CD8-positive, alpha-beta memory T cell (primary cell): ENCODE measurements around the gene RASGRF1. TPM values are rescaled to one million over a fixed set of nuclear protein-coding genes. Genes with fewer than 3 reads are reported as not detected.

Source experiments
- CTCF ChIA-PET: fragments of 350-600 bp; sonication (Branson Sonifier 250); formaldehyde crosslinking; loops from one replicate; lab custom pipeline; 2021; ENCODE audit warnings: antibody characterized with exemption; lab: Charles Lee
- POLR2A ChIA-PET: fragments of 350-600 bp; sonication (Branson Sonifier 250); formaldehyde crosslinking; loops from one replicate; lab custom pipeline; 2021; ENCODE audit warnings: antibody characterized with exemption; lab: Charles Lee
- DNase-seq, 5 donors: peaks; one replicate each; pipeline versions ENCODE4 v3.0.0 to v3.0.0-alpha.2; 2020 to 2022; ENCODE audit warnings: mixed read lengths in 1 of 5
- H3K27ac ChIP-seq: one replicate; pipeline ENCODE4 v1.7.0; 2013; ENCODE audit warnings: low read depth, mild to moderate bottlenecking, low read length, moderate library complexity
- H3K27me3 ChIP-seq: 2 replicates; pipeline ENCODE4 v1.7.0; 2013; ENCODE audit warnings: low read length, mild to moderate bottlenecking; ENCODE audit not compliant: insufficient read depth, poor library complexity, severe bottlenecking
- H3K36me3 ChIP-seq: 2 replicates; pipeline ENCODE4 v1.7.0; 2013; ENCODE audit warnings: mild to moderate bottlenecking, low read length, moderate library complexity; ENCODE audit not compliant: insufficient read depth
- H3K4me1 ChIP-seq: 2 replicates; pipeline ENCODE4 v1.7.0; 2013; ENCODE audit warnings: mild to moderate bottlenecking, low read length, moderate library complexity; ENCODE audit not compliant: insufficient read depth
- H3K4me3 ChIP-seq: 2 replicates; pipeline ENCODE4 v1.7.0; 2013; ENCODE audit warnings: mild to moderate bottlenecking, low read length
- H3K9me3 ChIP-seq: 2 replicates; pipeline ENCODE4 v1.7.0; 2013; ENCODE audit warnings: mild to moderate bottlenecking, low read length
- H3K27ac Mint-ChIP-seq, 8 donors: one replicate each; pipeline ENCODE4 v1.8.0; 2020 to 2021; ENCODE audit warnings: mixed read lengths in 8 of 8, mild to moderate bottlenecking in 6 of 8, inconsistent platforms in 3 of 8, moderate library complexity in 3 of 8
- H3K27me3 Mint-ChIP-seq, 2 donors: one replicate each; pipeline ENCODE4 v1.8.0; 2020 to 2021; ENCODE audit warnings: mixed read lengths in 2 of 2, mild to moderate bottlenecking in 1 of 2, moderate library complexity in 1 of 2
- H3K36me3 Mint-ChIP-seq, 3 donors: one replicate each; pipeline ENCODE4 v1.8.0; 2020 to 2021; ENCODE audit warnings: mixed read lengths in 3 of 3, inconsistent platforms in 1 of 3, mild to moderate bottlenecking in 1 of 3
- H3K4me1 Mint-ChIP-seq, 3 donors: one replicate each; pipeline ENCODE4 v1.8.0; 2020 to 2021; ENCODE audit warnings: mixed read lengths in 3 of 3, inconsistent platforms in 1 of 3, mild to moderate bottlenecking in 1 of 3
- H3K4me3 Mint-ChIP-seq, 7 donors: one replicate each; pipeline ENCODE4 v1.8.0; 2020 to 2021; ENCODE audit warnings: mixed read lengths in 7 of 7, mild to moderate bottlenecking in 6 of 7, moderate library complexity in 4 of 7, inconsistent platforms in 2 of 7
- H3K9me3 Mint-ChIP-seq, 5 donors: one replicate each; pipeline ENCODE4 v1.8.0; 2020 to 2022; ENCODE audit warnings: mixed read lengths in 5 of 5, mild to moderate bottlenecking in 3 of 5, moderate library complexity in 2 of 5, inconsistent platforms in 1 of 5
- polyA plus RNA-seq: library from polyadenylated mRNA; unstranded; fragments of 300-500 nt; fragmentation: Illumina TruSeq; gene quantifications from one replicate; pipeline ENCODE4 v1.2.3, GENCODE V29; 2021
- total RNA-seq, 2 experiments: library from RNA; stranded (reverse); gene quantifications; one replicate each; pipeline ENCODE4 v1.2.3, GENCODE V29; 2021

The RASGRF1 gene
- total and polyA plus RNA-seq, 3 experiments from 2014 or later: not detected

DNA sequence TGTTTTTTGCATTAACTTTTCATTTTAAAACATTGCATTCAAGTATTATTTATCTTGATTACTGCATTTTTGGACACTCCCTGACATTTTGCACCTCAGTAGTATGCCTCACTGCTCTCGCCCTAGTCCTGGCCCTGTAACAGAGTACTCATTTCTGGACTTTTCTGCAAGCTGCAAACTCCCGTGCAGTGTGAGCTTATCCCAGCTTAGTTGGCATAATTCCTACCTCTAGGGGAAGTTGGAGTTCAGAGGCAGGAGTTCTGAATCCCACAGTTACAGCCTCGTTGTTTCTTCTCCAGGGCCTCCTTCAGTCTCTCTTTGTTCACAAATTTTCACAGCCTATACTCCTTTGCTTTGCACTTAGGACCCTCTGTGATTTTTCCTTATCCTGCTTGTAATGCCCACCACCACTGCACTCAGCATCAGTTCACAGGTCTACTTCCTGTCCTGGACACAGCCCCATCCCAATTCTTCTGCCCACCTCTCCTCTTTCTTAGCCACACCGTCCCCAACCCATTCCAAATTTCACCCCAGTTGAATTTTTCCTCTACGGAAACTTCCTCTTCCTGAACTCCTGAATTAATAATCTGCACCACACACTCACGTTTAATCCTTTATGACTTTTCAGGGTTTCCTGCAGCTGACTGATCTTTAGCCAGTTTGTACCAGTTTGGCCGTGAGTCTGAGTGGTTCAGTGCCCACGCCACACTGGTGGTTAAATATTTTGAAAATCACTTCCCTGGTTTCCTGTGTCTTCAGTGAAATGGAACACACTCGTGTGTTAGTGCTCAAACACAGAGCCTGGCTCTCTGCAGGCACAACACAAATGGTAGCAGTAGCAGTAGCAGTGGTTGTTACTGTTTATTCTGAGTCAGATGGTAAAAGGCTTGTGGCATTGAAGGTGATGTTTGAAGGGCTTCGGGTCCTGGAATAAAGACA is 139.4 kb downstream of the RASGRF1 start:
- Histone ChIP-seq H3K27ac (no peak overlapping the region), H3K27me3 (no peaks in the 10 kb centered on the region), H3K36me3 (no peaks in the 10 kb centered on the region), H3K9me3 (no peaks in the 10 kb centered on the region), H3K4me1 (no peaks in the 10 kb centered on the region), H3K4me3 (no peak overlapping the region)
- Mint-ChIP-seq H3K4me3 (no peak overlapping the region), H3K27me3 (peaks cover 0 to 5% of the 10 kb centered on the region in 2 donors), H3K4me1 (peaks cover 3 to 8% (median 6%) of the 10 kb centered on the region in 3 donors), H3K27ac (peak overlapping the region in 3 of 8 donors; percentile 0 to 25 (median 23)), H3K9me3 (no peaks in the 10 kb centered on the region), H3K36me3 (no peaks in the 10 kb centered on the region)
- ChIA-PET CTCF (no interaction called here), POLR2A (no interaction called here)
- DNase-seq: no peak

DNA sequence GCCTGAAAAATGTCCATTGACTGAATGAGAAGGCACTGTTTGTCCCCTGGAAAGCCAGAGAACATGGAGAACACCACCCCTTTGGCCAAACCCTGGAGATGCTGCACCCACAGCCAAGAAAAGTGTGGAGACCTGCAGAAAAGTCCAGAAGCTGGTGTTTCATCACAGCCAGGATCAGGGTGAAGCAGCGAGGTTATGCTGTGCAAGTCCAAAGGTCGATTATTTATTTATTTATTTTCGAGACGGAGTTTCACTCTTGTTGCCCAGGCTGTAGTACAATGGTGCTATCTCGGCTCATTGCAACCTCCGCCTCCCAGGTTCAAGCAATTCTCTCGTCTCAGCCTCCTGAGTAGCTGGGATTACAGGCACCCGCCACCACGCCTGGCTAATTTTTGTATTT is 140.2 kb downstream of the RASGRF1 start:
- ChIA-PET CTCF (no interaction called here), POLR2A (no interaction called here)
- no peak overlapping the region for H3K27ac Mint-ChIP-seq
- peaks cover 0 to 5% of the 10 kb centered on the region in 2 donors for H3K27me3 Mint-ChIP-seq
- Histone ChIP-seq H3K4me1 (no peaks in the 10 kb centered on the region), H3K27me3 (no peaks in the 10 kb centered on the region), H3K36me3 (no peaks in the 10 kb centered on the region), H3K9me3 (no peaks in the 10 kb centered on the region), H3K4me3 (no peak overlapping the region), H3K27ac (no peak overlapping the region)
- no peaks in the 10 kb centered on the region for H3K36me3 Mint-ChIP-seq
- peaks cover 3 to 8% (median 7%) of the 10 kb centered on the region in 3 donors for H3K4me1 Mint-ChIP-seq
- no peak overlapping the region for H3K4me3 Mint-ChIP-seq
- no peak for DNase-seq
- no peaks in the 10 kb centered on the region for H3K9me3 Mint-ChIP-seq

DNA sequence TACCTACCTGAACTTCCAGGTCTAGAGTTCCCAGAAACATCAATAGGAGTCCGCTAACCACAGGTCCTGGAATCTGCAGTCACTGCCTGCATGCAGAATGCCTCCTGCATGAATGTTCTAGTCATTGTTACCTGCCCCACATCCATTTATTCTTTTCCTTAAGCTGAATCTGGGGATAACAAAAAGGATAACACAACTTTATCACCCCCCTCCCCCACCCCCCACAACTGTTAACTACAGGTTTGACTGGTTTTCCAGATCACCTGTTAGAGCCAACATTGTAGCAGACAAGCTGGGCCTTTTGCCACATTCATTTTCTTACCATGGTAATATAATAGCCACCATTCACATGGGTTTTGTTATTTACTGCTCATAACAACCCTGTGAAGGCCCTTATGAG is 141.1 kb downstream of the RASGRF1 start:
- Mint-ChIP-seq H3K27ac (peak overlapping the region in 1 of 8 donors; percentile 35), H3K27me3 (peaks cover 0 to 5% of the 10 kb centered on the region in 2 donors), H3K4me3 (no peak overlapping the region), H3K36me3 (no peaks in the 10 kb centered on the region), H3K9me3 (no peaks in the 10 kb centered on the region), H3K4me1 (peaks cover 6 to 11% (median 11%) of the 10 kb centered on the region in 3 donors)
- no peaks in the 10 kb centered on the region for H3K36me3 ChIP-seq
- no peaks in the 10 kb centered on the region for H3K27me3 ChIP-seq
- CTCF ChIA-PET: no interaction called here
- POLR2A ChIA-PET: no interaction called here
- no peak overlapping the region for H3K4me3 ChIP-seq
- DNase-seq: no peak
- no peaks in the 10 kb centered on the region for H3K9me3 ChIP-seq
- peaks cover 2% of the 10 kb centered on the region for H3K4me1 ChIP-seq
- H3K27ac ChIP-seq: no peak overlapping the region

DNA sequence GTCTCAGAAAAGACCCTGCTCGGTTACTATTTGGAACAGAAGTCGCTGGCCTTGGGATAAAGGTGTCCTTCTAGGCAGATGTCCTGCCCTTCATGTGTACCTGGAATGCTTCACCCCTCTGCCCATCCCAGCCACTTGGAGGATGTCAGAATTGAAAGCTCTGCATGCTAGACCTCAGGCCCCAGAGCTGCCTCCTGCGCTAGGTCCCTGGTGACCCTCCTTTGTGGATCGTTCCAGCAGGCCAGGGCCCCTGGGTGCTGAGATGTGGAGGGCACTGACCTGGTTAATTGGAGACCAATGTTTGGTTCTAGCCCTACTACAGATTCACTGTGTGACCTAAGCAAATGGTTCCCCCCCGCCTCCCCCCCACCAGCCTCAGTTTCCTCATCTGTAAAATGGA is 143.1 kb downstream of the RASGRF1 start:
- ChIA-PET CTCF (interaction anchor here (1.0 kb wide), 1 partner anchor 14 kb away, joined by 3 read pairs; no protein-coding TSS in a partner anchor), POLR2A (no interaction called here)
- H3K36me3 ChIP-seq: no peaks in the 10 kb centered on the region
- no peak for DNase-seq
- Mint-ChIP-seq H3K27me3 (peaks cover 2 to 5% of the 10 kb centered on the region in 2 donors), H3K4me1 (peaks cover 14 to 21% (median 16%) of the 10 kb centered on the region in 3 donors), H3K27ac (no peak overlapping the region), H3K36me3 (no peaks in the 10 kb centered on the region), H3K9me3 (no peaks in the 10 kb centered on the region), H3K4me3 (peak overlapping the region in 3 of 7 donors; percentile 28 to 82 (median 40))
- H3K27me3 ChIP-seq: no peaks in the 10 kb centered on the region
- no peak overlapping the region for H3K4me3 ChIP-seq
- H3K27ac ChIP-seq: no peak overlapping the region
- H3K9me3 ChIP-seq: no peaks in the 10 kb centered on the region
- peaks cover 8% of the 10 kb centered on the region for H3K4me1 ChIP-seq

DNA sequence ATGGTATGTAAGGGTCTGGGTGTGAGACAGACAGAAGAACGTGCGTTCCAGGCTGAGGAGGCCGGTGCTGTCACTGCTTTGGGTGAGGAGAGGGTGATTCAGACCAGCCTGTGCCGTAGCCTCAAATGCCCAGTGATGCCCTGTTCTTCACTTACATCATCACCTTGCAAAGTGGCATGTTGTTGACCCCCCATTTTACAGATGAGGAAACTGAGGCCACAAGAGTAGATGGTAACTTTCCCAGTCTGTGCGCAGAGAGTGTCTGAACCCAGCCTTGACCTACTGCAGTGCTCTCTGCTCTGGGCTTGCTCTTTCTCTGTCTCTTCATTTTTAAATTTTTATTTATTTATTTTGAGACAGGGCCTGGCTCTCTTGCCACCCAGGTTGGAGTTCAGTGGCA is 144.1 kb downstream of the RASGRF1 start:
- H3K4me3 Mint-ChIP-seq: peak overlapping the region in 6 of 7 donors; percentile 17 to 85 (median 38)
- peaks cover 1 to 5% of the 10 kb centered on the region in 2 donors for H3K27me3 Mint-ChIP-seq
- H3K4me3 ChIP-seq: no peak overlapping the region
- no peaks in the 10 kb centered on the region for H3K9me3 Mint-ChIP-seq
- ChIA-PET CTCF (no interaction called here), POLR2A (no interaction called here)
- H3K36me3 Mint-ChIP-seq: no peaks in the 10 kb centered on the region
- peaks cover 8% of the 10 kb centered on the region for H3K4me1 ChIP-seq
- no peak overlapping the region for H3K27ac ChIP-seq
- DNase-seq: no peak
- H3K9me3 ChIP-seq: no peaks in the 10 kb centered on the region
- no peaks in the 10 kb centered on the region for H3K27me3 ChIP-seq
- H3K27ac Mint-ChIP-seq: no peak overlapping the region
- peaks cover 11 to 18% (median 13%) of the 10 kb centered on the region in 3 donors for H3K4me1 Mint-ChIP-seq
- H3K36me3 ChIP-seq: no peaks in the 10 kb centered on the region

DNA sequence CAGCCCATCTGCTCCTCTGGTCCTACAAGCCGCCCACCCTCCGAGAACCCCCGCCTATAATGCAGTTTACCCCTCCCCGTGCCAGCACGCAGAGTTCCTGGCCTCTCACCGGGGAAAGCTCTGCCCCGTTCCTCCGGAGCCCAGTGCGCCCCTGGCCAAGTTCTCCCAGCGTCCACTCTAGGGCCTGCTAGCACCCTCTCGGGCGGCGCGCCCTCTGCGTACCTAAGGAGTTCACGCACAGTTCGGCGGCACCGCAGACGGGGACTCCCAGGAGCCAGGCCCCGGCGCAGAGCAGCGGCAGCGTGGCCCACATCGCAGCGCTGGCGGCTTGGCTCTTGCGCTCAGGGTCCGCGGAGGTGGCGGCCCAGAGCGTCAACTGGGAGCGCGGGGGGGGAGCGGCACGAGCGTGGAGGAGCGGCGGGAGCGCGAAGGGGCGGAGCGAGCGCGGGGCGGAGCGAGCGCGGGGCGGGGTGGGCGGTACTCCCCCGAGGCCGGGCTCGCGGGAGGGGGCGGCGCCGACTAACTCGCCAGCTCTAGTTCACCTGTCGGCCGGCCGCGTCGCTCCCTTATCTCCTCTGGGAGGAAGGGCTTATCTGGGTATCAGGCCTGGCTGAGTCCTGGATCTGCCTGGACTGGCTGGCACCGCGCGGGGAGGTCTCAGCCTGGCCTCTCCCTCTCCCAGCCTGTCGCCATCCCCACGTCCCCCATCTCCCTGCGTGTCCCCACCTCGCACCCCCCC is 145.7 kb downstream of the RASGRF1 start, which contains the start of gene CTSH:
TSS of gene CTSH (minus strand) at position 378 of the 739 bp plus-strand sequence. CDS start at position 313, 65 bp downstream.
- ChIA-PET CTCF (no interaction called here), POLR2A (interaction anchor here (0.8 kb wide), 1 partner anchor 72 kb away, joined by 3 read pairs; no protein-coding TSS in a partner anchor)
- peak; percentile 51 to 82 (median 76) for DNase-seq
- H3K9me3 Mint-ChIP-seq: no peaks in the 10 kb centered on the region
- peak within 1 kb of the TSS; percentile 15 to 91 (median 88) for H3K27ac Mint-ChIP-seq
- peaks cover 8% of the 10 kb centered on the region for H3K4me1 ChIP-seq
- peak within 1 kb of the TSS; percentile 61 for H3K4me3 ChIP-seq
- no peaks in the 10 kb centered on the region for H3K36me3 Mint-ChIP-seq
- H3K4me1 Mint-ChIP-seq: peaks cover 11 to 19% (median 11%) of the 10 kb centered on the region in 3 donors
- H3K27ac ChIP-seq: peak within 1 kb of the TSS; percentile 61
- no peaks in the 10 kb centered on the region for H3K36me3 ChIP-seq
- H3K9me3 ChIP-seq: no peaks in the 10 kb centered on the region
- H3K4me3 Mint-ChIP-seq: peak within 1 kb of the TSS; percentile 72 to 90 (median 87)
- no peaks in the 10 kb centered on the region for H3K27me3 ChIP-seq
- peaks cover 1 to 5% of the 10 kb centered on the region in 2 donors for H3K27me3 Mint-ChIP-seq

DNA sequence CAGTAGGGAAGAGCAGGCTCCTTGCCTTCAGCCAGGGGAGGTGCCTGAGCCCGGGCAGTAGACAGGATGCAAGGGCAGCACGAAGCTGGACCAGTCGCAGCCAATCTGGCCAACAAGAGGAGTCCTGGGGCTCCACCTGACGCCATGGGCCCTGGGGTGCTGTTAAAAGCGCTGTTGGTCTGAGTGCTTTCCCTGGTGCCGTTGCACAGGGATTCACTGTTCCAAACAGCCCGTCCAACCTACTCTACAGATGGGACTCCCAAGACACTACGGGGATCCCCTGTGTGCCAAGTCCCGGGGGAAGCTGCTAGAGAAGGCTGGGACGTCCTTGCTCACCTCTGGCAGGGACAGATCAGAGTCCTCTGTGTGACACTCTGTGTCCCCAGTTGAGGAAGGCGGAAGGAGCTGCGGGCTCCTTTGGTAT is 146.4 kb downstream of the RASGRF1 start:
- Histone ChIP-seq H3K36me3 (no peaks in the 10 kb centered on the region), H3K9me3 (no peaks in the 10 kb centered on the region), H3K27me3 (no peaks in the 10 kb centered on the region), H3K4me1 (peaks cover 8% of the 10 kb centered on the region), H3K27ac (peak overlapping the region; percentile 61), H3K4me3 (peak overlapping the region; percentile 61)
- H3K27me3 Mint-ChIP-seq: peaks cover 2 to 5% of the 10 kb centered on the region in 2 donors
- ChIA-PET CTCF (no interaction called here), POLR2A (interaction anchor here (0.8 kb wide), 1 partner anchor 71 kb away, joined by 3 read pairs; no protein-coding TSS in a partner anchor)
- peak overlapping the region; percentile 72 to 90 (median 87) for H3K4me3 Mint-ChIP-seq
- no peaks in the 10 kb centered on the region for H3K36me3 Mint-ChIP-seq
- no peaks in the 10 kb centered on the region for H3K9me3 Mint-ChIP-seq
- DNase-seq: no peak
- H3K27ac Mint-ChIP-seq: peak overlapping the region in 7 of 8 donors; percentile 60 to 91 (median 88)
- H3K4me1 Mint-ChIP-seq: peaks cover 13 to 23% (median 17%) of the 10 kb centered on the region in 3 donors
